ENCODE data around the gene CORO6. TPM values are rescaled to one million over a fixed set of nuclear protein-coding genes. Genes with fewer than 3 reads are reported as not detected.

The CORO6 gene
- polyA plus RNA-seq, 3 donors: 1.3 TPM; not detected in 2

DNA sequence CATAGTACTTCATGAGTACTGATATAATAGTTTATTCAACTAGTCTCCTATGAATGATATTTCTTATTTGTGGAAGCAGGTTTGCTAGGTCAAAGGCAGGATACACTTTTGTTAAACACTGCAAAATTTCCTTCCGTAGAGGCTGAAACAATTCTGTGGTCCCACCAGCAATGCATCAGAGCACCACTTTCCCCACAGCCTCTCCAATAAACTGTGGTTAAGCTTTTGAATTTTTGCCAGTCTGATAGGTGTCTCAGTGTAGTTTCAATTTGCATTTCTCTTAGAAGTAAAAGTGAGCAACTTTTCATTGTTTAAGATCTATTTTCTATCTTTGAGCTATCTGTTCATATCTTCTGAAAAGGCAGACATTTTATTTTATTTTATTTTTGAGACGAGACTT, 36.4 kb upstream of the CORO6 start:
- H2AFZ ChIP-seq (ENCODE audit: insufficient read depth, low read depth, low read length, poor library complexity, severe bottlenecking): no peak overlapping the region
- Mint-ChIP-seq H3K27me3 (ENCODE audit: low read depth in 3 of 3) (no peaks in the 10 kb centered on the region), H3K4me3 (no peak overlapping the region), H3K36me3 (peaks cover 54 to 92% of the 10 kb centered on the region in 2 donors), H3K9me3 (peaks cover 0 to 2% (median 0%) of the 10 kb centered on the region in 7 donors), H3K4me1 (peaks cover 8% of the 10 kb centered on the region), H3K27ac (peak overlapping the region in 2 of 7 donors; percentile 53 to 63)
- H3K27me3 ChIP-seq (ENCODE audit: control insufficient read depth in 2 of 2, insufficient read depth in 2 of 2, low read length in 2 of 2): no peaks in the 10 kb centered on the region
- H3K27ac ChIP-seq (ENCODE audit: low read depth in 1 of 2, low read length in 2 of 2): peak overlapping the region in 1 of 2 donors; percentile 13
- peaks cover 12% of the 10 kb centered on the region for H3K79me2 ChIP-seq (ENCODE audit: insufficient read depth, low read length)
- peaks cover 67 to 95% of the 10 kb centered on the region in 2 donors for H3K36me3 ChIP-seq (replicated peaks in 1 of 2; ENCODE audit: control insufficient read depth in 1 of 2, insufficient read depth in 2 of 2, low read length in 2 of 2)
- H3K4me2 ChIP-seq (replicated peaks; ENCODE audit: extremely low read depth, low read length, poor library complexity, severe bottlenecking): no peak overlapping the region
- intact Hi-C loops (cut with micrococcal nuclease): no loop called here
- no peak overlapping the region for H3K4me3 ChIP-seq (replicated peaks in 1 of 3; ENCODE audit: low read depth in 2 of 3, low read length in 3 of 3)
- peaks cover 7 to 11% of the 10 kb centered on the region in 2 donors for H3K4me1 ChIP-seq (ENCODE audit: control insufficient read depth in 1 of 2, insufficient read depth in 2 of 2, low read length in 2 of 2)
- TF ChIP-seq, protein P1, sequence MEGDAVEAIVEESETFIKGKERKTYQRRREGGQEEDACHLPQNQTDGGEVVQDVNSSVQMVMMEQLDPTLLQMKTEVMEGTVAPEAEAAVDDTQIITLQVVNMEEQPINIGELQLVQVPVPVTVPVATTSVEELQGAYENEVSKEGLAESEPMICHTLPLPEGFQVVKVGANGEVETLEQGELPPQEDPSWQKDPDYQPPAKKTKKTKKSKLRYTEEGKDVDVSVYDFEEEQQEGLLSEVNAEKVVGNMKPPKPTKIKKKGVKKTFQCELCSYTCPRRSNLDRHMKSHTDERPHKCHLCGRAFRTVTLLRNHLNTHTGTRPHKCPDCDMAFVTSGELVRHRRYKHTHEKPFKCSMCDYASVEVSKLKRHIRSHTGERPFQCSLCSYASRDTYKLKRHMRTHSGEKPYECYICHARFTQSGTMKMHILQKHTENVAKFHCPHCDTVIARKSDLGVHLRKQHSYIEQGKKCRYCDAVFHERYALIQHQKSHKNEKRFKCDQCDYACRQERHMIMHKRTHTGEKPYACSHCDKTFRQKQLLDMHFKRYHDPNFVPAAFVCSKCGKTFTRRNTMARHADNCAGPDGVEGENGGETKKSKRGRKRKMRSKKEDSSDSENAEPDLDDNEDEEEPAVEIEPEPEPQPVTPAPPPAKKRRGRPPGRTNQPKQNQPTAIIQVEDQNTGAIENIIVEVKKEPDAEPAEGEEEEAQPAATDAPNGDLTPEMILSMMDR (IDR thresholded peaks at IDR 0.05): no peak
- peaks cover 70% of the 10 kb centered on the region for H4K20me1 ChIP-seq (ENCODE audit: insufficient read depth, low read length)
- no peak for DNase-seq
- H3K9me3 ChIP-seq (replicated peaks in 1 of 2; ENCODE audit: control insufficient read depth in 1 of 2, insufficient read depth in 1 of 2, low read length in 2 of 2): no peaks in the 10 kb centered on the region
- H3K9ac ChIP-seq (ENCODE audit: insufficient read depth, low read length, poor library complexity, severe bottlenecking): no peak overlapping the region
- WGBS (ENCODE audit: insufficient coverage): no CpG with 5 or more reads among the region's 2 CpGs

DNA sequence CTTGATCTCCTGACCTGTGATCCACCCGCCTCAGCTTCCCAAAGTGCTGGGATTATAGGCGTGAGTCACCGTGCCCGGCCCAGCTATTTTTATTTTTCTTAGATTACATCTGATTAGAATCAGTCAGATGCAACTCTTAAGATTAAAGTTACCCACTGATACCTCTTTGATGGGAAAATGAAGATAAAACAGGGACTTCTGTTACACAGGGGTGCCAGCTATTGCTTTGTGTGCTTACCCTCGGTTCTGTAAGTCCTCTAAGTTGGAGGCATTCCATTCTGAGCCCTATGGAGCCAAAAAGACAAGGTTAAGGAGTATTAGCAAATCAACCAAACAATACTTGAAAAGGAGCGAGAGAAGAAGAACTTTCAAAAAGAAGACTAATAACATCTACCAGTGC, 32.6 kb upstream of the CORO6 start:
- no peaks in the 10 kb centered on the region for H3K9me3 ChIP-seq (replicated peaks in 1 of 2; ENCODE audit: control insufficient read depth in 1 of 2, insufficient read depth in 1 of 2, low read length in 2 of 2)
- no peak overlapping the region for H3K27ac Mint-ChIP-seq
- H3K9ac ChIP-seq (ENCODE audit: insufficient read depth, low read length, poor library complexity, severe bottlenecking): no peak overlapping the region
- H3K4me1 ChIP-seq (ENCODE audit: control insufficient read depth in 1 of 2, insufficient read depth in 2 of 2, low read length in 2 of 2): no peaks in the 10 kb centered on the region
- H3K27me3 Mint-ChIP-seq (ENCODE audit: low read depth in 3 of 3): no peaks in the 10 kb centered on the region
- no peaks in the 10 kb centered on the region for H3K4me1 Mint-ChIP-seq
- H3K27ac ChIP-seq (ENCODE audit: low read depth in 1 of 2, low read length in 2 of 2): peak overlapping the region in 1 of 2 donors; percentile 2
- no peaks in the 10 kb centered on the region for H3K27me3 ChIP-seq (ENCODE audit: control insufficient read depth in 2 of 2, insufficient read depth in 2 of 2, low read length in 2 of 2)
- H3K79me2 ChIP-seq (ENCODE audit: insufficient read depth, low read length): no peaks in the 10 kb centered on the region
- intact Hi-C loops (cut with micrococcal nuclease): no loop called here
- H3K9me3 Mint-ChIP-seq: no peaks in the 10 kb centered on the region
- DNase-seq: no peak
- no peak overlapping the region for H3K4me3 Mint-ChIP-seq
- H3K36me3 ChIP-seq (replicated peaks in 1 of 2; ENCODE audit: control insufficient read depth in 1 of 2, insufficient read depth in 2 of 2, low read length in 2 of 2): peaks cover 77 to 95% of the 10 kb centered on the region in 2 donors
- H3K4me2 ChIP-seq (replicated peaks; ENCODE audit: extremely low read depth, low read length, poor library complexity, severe bottlenecking): no peak overlapping the region
- H3K4me3 ChIP-seq (replicated peaks in 1 of 3; ENCODE audit: low read depth in 2 of 3, low read length in 3 of 3): no peak overlapping the region
- H3K36me3 Mint-ChIP-seq: peaks cover 45 to 89% of the 10 kb centered on the region in 2 donors
- TF ChIP-seq, protein P1 (IDR thresholded peaks at IDR 0.05): no peak
- no peak overlapping the region for H2AFZ ChIP-seq (ENCODE audit: insufficient read depth, low read depth, low read length, poor library complexity, severe bottlenecking)
- peaks cover 48% of the 10 kb centered on the region for H4K20me1 ChIP-seq (ENCODE audit: insufficient read depth, low read length)
- WGBS (ENCODE audit: insufficient coverage): no CpG with 5 or more reads among the region's 6 CpGs

All from CD14-positive monocyte (primary cell).